SIG-M5 treated with dmso at 0.1 percent for 504 hours (cell line): ENCODE data around the gene PORCN.
A peak's percentile ranks its signal among the peaks of the same experiment; 100 is the strongest.

Experiments
- DNase-seq: peaks from one replicate; lab custom pipeline; 2025; ENCODE audit not compliant: unreplicated experiment; lab: John Stamatoyannopoulos, UW

Gene PORCN

DNA sequence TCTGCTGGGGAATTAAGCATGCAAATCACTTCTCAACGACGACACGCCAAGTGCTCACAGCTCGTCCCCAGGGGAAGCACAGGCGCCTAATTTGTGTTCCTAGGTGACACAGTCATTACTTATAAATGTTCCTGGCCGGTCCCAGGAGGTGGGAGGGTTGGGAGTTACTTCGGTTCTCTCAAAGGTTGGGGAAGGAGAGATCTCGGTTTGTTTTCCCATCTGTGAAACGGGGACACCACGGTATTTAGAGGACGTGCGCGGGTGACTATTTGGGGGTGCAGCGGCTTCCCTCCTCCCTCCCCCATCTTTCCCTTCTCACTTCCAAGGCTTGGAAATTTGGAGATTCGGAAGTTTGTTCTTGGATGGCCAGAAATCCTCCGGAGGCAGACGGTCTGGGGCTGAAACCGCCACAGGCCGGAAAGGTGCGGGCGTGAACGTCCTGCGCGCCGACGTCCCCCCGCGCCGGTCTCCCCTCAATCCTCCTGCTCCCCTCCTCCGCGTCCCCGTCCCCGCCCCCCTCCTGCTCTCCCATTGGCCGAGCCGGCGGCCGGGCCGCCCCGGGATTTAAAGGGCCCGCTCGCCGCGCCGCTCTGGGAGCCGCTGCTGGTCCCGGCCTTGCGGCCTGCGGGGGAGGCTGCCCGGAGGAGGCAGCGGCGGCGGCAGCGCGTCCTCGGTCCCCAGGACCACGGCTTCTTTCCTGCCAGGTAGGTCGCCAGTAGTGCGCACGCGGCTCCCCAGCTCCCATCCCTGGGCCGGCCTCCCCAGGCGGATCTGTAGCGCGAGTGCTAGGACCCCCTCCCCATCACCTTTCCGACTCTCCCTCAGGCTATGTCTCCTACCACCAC is at the start of gene PORCN:
PORCN (plus strand) TSS at position 593 of the 845 bp plus-strand sequence. CDS start 829 bp downstream, outside the sequence.
- peak; percentile 64 for DNase-seq

- no peak for DNase-seq
Measured at GRCh38 chrX:48459483-48459882, 49.3 kb upstream of the PORCN start.

DNA sequence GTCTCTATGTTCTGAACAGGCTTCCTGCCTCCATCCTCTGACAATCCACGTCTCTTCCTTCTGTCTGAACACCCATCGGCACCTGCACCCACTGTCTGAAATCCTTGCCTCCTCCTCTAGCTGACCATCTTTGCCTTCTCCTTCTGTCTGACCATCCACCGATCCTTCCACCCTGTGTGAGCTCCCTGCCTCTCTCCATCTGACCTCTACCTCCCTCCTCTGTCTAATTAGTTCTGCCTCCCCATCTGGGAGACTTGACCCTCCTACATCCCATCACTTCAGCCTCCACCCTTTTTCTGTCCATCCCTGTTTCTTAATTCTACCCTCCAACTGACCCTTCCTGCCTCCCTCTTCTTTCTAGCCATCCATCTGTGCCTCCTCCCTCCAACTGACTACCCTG is 48.8 kb upstream of the PORCN start:
- DNase-seq = no peak

DNA sequence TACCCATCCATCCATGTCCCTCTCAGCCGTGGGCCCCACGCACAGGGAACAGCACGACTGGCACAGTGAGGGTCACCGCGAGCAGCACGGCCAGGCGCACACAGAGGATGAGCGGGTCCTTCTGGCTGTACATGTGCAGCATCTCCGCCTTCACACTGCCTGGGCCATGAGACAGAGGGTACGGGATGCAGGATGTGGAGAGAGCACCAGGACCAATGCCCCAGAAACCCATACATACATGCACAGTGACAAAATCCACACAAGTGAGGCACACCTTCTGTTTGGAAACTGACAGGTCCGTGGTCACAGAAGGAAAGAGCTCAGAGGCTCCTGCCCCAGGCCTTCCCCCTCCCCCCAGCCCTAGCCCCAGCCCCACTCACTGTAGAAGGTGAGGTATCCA is 48.2 kb upstream of the PORCN start:
- no peak for DNase-seq

DNA sequence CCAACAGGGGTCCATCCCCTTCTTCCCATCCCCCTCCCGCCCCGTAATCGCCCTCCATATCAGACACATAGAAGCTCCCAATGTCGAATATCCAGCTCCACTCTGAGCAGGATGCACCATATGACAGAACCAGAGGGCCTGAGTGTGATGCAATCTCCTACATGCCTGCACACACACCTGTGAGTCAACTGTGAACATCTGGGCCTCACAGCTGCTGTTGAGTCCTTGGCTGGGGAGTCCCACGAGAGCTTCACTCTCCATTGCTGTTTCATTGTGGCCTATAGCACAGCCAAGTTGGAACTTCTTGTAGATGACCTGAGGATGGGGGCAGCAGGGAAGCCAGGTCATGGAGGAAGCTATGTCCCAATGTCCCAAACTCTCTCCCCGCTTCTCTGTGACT is 47.0 kb upstream of the PORCN start:
- no peak for DNase-seq

DNA sequence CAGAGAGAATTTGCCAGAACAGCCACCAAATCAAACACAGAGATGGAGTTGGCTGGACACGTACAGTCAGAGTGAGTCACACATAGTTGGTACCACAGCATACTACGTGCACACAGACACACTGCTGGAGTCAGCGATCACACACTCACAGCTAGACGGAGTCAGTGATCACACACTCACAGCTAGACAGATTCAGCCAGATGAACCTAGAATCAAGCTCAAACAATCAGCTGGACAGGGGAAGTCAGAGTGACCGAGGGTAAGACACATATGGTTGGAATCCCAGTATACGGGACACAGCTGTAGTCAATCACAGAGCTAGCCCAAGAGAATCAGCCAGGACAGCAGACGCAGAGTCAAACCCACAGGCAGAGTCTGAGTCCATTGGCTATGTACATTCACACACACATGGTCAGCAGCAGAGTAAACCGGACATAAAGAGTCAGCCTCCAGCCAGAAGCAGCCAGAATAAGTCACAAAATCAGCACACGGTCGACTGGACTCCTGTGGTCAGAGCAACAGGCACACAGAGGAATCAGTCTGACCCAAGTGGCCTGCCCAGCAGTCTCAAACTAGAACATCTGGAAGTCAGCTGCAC is 43.4 kb upstream of the PORCN start:
- no peak for DNase-seq

DNA sequence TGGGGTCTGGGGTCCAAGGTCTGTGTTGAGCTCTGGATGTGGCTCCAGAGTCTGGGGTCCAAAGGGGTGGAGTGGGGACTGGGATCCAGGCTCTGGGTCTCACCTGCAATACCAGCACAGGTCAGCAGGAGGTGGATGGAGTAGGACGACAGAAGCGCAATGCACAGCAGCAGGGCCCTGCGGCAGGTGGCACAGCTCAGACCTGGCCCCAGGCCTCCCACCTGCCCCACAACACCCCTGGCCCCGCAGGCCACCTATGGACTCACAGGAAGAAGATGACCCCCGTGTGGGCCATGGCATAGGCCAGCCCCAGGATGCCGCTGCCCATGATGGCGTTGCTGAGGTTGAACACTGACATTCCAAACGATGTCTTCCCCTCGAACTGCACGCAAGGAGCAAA is 42.1 kb upstream of the PORCN start:
- no peak for DNase-seq

DNA sequence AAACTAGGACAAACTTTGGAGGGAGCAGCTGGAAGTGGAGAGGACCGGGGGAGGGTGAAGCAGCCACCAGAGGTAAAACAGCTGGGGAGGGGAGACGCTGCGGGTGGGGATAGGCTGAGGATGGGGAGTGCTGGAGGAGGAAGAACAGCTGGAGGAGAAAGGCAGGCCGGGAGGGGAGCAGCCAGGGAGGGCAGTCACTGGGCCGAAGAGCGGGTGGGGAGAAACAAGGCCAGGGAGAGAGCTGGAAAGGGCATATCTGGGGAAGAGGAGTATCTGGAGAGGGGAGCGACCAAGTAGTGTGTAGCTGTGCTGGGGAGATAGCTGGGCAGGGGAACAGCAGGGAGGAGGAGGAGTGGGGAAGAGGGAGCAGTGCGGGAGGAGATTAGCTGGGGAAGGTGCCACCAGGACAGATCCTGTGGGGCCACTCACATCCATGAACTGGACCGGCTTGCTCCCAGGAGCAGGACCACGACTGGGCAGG is 41.5 kb upstream of the PORCN start:
- DNase-seq = no peak

- DNase-seq = peak; percentile 4
Measured at GRCh38 chrX:48468247-48468671, 40.5 kb upstream of the PORCN start.

- peak; percentile 30 for DNase-seq
Measured at GRCh38 chrX:48468693-48469691, 39.8 kb upstream of the PORCN start.

DNA sequence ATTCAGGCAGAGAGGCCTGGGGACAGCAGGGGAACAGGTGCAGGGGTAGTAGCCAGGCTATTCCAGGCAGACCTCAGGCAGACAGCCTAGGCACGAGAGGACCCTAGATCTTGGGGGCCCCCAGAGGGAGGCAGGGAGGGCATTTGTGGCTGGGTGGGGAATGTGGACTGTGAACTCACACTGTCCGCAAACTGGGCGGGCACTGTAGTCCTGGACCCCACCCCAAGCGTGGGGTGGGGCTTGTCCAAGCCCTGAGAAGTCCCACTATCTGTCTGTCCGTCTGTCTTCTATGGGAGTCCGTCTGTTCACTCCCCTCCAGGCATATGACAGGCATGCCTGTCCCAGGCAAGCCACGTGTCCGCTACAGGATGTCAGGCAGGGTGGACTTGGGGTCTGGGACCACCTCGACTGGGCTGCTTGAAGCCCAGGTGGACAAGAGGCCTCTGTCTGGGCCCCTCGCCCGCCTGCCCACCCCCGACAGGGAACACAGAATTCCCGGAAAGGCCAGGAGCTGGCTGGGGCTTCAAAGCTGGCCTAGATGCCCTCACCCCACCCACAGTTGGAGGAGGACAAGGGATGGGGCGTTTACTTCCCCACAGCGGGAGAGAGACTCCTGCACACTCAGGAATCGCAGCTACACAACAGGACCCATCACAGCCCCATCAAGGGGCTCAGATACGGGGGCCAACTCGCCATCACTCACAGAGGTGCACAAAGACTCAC is 38.5 kb upstream of the PORCN start, which contains the start of gene SLC38A5:
SLC38A5 (minus strand) TSS at position 151 of the 723 bp plus-strand sequence. CDS start 2,336 bp downstream, outside the sequence.
- no peak for DNase-seq

DNA sequence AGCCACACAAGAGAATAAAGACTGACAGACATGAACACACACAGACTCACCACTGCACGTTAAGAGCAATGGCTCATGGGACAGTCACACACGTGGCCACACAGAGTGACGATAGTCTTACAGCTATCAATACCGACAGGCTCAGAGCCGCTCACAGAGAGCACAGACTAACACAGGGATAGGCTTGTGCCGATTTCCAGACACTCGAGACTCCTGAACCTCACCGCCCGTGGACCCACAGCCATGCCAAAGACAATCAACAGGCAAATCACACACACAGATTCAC is 38.0 kb upstream of the PORCN start:
- DNase-seq = no peak

DNA sequence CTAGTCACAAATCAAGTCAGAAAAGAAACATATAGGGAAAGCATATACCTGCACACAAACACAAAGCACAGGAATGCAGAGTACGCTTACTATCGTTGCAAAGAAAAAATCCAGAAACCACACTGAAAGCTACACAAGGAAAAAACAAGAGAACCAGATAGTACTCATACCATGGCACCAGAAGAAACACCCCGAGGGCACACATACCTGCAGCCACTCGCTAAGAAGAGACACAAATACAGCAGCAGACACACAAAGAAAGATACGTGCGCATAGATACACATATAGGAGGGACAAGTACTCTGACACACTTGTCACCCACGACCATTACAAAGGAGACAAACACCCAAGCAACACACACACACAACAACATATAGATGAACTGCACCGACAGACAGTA is 37.3 kb upstream of the PORCN start:
- DNase-seq = no peak

DNA sequence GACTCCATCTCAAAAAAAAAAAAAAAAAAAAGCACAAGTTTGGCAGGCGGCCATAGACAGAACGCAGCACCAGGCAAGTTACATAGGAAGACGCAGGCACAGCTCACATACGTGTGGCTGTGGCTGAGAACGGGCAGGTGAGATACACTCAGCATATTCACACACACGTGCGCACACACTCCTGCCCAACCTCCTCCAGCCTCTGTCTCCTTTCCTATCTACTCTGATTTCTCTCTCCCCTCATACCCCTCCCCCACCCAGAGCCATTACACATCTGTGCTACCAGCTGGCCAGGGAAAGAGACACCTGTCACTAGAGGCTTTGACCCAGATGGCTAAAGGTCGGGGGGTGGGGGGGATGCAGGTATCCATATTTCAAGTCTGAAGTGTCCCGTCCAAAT is 36.6 kb upstream of the PORCN start:
- DNase-seq = no peak

DNA sequence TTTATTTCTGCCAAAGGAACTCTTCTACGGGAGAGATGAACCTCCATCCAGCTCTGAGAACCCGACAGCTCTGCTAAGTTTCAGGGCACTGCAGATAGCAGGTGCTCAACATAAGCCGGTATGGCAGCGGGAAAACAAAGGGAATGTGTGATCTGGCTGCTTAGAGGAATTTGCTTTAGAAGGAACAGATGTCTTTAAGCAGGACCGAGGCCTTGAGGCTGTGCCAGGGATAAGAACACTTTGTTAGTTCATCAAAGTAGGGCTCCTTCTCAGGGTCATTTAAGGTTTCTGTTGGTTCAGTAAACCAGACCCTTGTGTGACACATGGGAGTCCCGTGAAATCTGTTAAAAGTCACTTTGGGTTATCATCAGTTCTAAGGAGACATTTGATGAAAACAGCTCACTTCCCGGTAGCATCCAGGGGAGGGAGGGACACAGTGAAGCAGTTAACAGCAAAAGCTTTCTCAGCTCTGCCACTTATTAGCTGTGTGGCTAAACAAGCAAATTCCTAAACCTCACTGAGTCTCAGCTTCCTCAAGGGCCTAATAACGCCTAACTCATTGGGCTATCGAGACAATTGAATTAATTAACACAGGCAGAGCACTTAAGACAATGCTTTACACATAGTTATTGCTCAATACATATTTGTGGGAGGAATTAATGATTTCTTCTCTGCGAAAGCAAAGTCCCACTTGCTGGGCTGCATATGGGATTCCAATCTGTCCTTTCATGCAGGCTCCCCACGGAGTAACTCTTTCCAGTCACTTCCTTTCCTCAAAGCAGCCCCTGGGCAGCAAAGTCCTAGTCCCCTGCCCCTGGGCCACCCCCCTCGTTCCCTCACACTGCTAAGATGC is 35.7 kb upstream of the PORCN start:
- no peak for DNase-seq

GRCh38 chrX:48473704-48473990 is 35.1 kb upstream of the PORCN start:
- no peak for DNase-seq

DNA sequence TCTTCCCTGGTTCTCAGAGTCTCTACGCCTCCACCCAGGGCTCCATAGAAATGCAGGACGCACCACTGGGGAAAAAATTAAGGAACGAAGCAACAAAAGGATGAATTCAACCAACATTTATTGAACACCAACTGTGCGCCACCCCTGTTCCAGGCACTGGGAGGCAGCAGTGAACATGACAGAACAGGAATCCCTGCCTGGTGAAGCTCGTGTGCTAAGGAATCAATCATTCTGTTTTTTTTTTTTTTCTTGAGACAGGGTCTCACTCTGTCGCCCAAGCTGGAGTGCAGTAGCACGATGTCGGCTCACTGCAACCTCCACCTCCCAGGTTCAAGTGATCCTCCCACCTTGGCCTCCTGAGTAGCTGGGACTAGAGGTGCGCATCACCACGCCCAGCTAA is 34.7 kb upstream of the PORCN start:
- DNase-seq = peak; percentile 16

DNA sequence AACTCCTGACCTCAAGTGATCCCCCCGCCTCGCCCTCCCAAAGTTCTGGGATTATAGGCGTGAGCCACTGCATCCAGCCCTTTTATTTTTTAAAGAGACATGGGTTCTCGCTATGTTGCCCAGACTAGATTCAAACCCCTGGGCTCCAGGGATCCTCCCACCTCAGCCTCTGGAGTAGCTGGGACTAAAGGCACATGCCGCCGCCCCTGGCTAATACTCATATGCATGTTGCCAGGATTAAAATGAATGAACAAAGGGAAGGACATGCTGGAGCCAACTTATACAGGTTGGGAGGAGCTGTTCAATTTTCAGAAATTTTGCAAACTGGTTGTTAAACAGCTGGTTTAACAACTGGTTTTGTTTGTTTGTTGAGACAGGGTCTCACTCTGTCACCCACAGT is 34.2 kb upstream of the PORCN start:
- DNase-seq = no peak

GRCh38 chrX:48475296-48475695 is 33.5 kb upstream of the PORCN start:
- DNase-seq = no peak
